LNCaP clone FGC (cell line): ENCODE results near the gene MTMR11.
A peak's percentile ranks its signal among the peaks of the same experiment; 100 is the strongest.
"Not testable (repeated sequence)": the region's sequence is repeated elsewhere in the genome, so short reads cannot be mapped to it uniquely, and the experiment has no call there.

Experiments used
- DNase-seq: peaks from one replicate; pipeline ENCODE4 v3.0.0-alpha.2; 2011; ENCODE audit warnings: low read depth
- H3K4me3 ChIP-seq: 2 replicates; pipeline ENCODE4 v1.5.1; 2011; ENCODE audit warnings: mild to moderate bottlenecking, low read depth, low read length, control low read depth
- TF ChIP-seq, protein P1 (sequence below): IDR thresholded peaks from 2 replicates; pipeline ENCODE4 v1.5.1; 2012; ENCODE audit warnings: mild to moderate bottlenecking; ENCODE audit not compliant: control insufficient read depth, insufficient read depth; ENCODE audit errors: extremely low read depth

MTMR11 gene

DNA sequence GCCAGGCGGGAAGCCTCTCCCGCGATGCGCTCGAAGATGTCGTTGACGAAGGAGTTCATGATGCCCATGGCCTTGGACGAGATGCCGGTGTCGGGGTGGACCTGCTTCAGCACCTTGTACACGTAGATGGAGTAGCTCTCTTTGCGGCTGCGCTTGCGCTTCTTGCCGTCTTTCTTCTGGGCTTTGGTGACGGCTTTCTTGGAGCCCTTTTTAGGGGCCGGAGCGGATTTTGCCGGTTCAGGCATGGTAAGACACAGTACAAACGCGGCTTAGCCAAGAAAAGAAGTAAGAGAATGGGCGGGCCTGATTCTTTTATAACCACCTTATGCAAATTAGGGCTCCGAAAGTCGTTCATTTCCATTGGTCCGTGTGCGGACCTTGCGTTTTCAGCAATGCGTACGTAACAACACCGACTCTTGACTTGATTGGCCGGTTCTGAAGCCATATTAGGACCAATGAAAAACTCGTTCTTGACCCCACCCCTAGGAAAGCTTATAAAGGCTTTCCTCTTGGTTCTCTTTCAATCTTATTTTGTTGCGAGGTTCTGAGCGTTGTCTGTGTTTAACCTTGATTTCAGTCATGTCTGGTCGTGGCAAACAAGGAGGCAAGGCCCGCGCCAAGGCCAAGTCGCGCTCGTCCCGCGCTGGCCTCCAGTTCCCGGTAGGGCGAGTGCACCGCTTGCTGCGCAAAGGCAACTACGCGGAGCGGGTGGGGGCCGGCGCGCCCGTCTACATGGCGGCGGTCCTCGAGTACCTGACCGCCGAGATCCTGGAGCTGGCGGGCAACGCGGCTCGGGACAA, 50.1 kb downstream of the MTMR11 start:
- DNase-seq = peak; percentile 99
- TF ChIP-seq, protein P1, sequence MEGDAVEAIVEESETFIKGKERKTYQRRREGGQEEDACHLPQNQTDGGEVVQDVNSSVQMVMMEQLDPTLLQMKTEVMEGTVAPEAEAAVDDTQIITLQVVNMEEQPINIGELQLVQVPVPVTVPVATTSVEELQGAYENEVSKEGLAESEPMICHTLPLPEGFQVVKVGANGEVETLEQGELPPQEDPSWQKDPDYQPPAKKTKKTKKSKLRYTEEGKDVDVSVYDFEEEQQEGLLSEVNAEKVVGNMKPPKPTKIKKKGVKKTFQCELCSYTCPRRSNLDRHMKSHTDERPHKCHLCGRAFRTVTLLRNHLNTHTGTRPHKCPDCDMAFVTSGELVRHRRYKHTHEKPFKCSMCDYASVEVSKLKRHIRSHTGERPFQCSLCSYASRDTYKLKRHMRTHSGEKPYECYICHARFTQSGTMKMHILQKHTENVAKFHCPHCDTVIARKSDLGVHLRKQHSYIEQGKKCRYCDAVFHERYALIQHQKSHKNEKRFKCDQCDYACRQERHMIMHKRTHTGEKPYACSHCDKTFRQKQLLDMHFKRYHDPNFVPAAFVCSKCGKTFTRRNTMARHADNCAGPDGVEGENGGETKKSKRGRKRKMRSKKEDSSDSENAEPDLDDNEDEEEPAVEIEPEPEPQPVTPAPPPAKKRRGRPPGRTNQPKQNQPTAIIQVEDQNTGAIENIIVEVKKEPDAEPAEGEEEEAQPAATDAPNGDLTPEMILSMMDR = no peak

DNA sequence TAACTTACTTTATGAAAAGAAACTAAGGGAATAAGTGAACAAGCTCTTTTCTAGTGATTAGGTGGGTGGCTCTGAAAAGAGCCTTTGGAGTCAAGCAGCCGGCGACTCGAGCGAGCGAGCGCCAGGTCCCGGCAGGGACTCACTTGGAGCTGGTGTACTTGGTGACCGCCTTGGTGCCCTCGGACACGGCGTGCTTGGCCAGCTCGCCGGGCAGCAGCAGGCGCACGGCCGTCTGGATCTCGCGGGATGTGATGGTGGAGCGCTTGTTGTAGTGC, 50.6 kb downstream of the MTMR11 start:
- DNase-seq = not testable (repeated sequence)

More for the DNA sequence above, 50.1 kb downstream of the MTMR11 start:
- peak overlapping the region; percentile 73 for H3K4me3 ChIP-seq

DNA sequence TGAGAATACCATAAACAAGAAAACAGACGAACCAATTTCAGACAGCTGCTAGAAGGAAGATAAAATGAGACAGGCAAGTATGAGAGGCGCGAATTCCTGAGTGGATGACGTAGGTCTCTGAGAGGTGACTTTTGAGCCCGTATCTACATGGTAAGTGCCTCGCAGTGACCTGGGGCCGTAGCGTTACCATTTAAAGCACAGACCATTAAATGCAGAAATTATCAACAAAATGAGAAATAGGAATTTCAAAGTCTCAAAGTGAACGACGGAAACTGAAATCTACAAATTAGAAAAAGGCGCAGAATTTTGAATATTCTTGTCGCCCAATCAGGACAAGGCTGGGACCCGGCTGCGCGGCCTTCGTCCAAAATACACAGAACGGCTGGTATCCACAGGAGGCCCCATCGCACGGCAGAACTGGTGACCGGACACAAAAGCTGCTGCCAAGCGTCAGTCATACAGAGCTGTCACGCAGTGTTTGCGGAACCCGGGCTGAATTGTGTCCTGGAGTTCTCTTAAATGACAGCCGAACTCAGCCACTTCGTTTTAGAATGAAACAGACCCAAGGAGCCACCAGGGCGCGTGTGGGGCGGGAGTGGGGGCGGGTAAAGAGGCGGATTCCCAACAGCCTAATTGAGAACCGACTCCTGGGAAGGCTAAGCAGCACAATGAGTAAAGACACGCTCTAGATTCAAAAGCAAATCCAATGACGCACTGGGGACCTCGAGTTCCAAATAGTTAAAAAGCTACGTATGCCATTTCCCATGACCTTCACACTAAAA, 51.1 kb downstream of the MTMR11 start:
- peak; percentile 93 for DNase-seq
- peak overlapping the region; percentile 73 for H3K4me3 ChIP-seq
- TF ChIP-seq, protein P1 = no peak

More for the DNA sequence above, 50.6 kb downstream of the MTMR11 start:
- H3K4me3 ChIP-seq = peak overlapping the region; percentile 73

DNA sequence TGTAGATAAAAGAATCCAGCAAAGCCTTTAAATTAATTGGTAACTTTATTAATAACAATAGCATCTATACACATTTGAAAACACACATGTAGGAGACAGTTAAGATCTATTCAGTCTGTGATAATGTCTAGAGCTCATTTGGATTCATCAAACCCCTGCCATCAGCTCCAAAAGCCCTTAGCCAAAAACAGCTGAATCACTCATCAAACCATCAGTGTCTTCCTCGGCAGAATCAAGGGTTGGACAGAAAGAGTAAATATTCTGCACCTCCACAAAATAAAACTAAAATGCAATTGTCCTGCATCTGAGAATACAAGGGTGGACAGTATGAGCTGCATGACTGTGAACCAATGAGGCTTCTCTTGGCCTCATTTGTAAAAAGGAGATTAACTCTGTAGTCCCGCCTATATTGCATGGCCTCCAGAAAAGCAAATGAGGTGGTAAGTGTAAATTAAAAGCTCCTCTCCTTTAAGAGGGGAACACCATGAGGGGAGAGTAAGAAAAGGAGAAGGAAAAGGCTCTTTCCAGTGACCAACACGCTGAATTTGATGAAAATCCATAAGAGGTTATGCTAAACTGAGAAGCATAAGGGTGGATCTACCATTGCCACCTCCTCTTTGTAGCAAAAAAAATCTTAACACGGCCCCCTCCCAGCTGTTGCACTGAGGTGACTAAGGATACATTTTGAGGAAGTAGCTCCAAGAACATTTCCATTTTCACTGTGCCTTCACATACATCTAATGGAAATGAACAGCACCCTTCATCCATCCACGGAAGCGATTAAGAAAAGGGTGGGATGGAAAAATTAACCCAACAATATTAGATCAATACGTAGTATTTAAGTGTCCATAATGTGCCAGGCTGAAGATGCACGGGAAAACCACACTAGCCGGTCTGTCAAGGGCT, 52.0 kb downstream of the MTMR11 start:
- peak overlapping the region; percentile 73 for H3K4me3 ChIP-seq
- no peak for DNase-seq
- TF ChIP-seq, protein P1 = no peak

DNA sequence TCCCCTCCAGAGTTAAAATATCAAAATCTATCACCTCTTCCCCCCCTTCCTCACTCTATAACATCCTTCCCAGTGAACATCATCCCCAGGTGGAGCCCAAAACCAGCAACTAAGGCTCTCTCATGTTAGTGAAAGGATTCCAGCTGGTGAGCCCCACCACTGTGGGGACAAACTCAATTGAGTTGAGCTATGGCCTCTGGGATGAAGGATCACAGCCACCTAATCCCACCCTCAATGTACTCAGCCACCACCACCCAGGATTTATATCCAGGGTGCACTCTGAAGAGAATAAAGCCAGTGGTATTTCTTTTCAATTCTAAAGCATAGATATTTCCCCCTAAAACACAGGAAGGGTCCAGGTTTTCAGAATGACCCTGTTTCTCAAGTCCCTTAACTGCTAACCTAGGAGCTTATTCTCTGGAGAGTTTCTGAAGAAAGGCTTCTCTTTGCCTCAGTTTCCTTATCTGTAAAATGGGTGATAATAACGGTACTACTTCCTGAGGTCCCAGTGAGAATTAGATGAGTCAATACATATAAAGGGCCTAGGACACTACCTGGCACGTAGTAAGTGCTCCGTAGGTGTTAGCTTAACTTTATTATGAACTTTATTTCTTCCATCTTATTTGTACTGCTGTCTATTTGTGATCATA, 53.0 kb downstream of the MTMR11 start:
- no peak for DNase-seq
- TF ChIP-seq, protein P1 = no peak
- H3K4me3 ChIP-seq = no peak overlapping the region

DNA sequence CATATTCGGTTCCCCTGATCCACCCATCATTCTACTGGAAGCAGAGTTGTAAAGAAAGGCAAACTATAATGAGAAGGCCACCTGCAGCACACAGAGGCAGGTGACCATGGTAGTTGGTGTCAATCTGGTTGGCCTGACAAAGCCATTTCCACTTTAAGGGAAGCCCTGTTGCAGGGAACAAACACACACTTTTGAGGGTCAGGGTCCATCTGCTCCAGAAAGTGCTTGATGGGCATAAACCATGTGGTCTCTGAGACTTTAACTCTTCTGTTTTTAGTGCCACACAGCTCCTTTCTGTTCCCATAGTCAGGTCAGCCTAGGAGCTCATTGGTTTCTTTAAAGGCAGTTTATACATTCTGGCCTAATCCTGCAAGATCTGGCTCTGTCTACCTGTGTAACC, 54.8 kb downstream of the MTMR11 start:
- no peak for DNase-seq
- TF ChIP-seq, protein P1 = no peak
- no peak overlapping the region for H3K4me3 ChIP-seq

DNA sequence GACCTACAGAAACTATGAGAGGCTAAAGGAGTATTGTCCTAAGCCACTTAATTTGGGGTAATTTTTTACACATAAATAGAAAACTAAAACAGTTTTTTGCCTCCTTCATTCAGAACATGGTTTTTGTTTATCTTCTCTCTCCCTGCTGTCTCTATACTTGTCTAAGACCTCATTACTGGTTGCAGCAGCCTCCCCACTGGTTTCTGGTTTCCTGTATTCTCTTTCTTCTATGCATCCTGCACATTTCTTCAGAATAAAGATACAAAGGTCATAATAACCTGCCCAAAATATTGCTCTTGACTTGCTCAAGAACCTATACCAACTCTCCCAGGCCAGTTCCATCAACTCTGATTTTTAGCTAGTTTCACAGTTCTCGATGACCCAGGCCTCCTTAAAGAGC, 57.1 kb downstream of the MTMR11 start:
- H3K4me3 ChIP-seq = no peak overlapping the region
- DNase-seq = no peak
- TF ChIP-seq, protein P1 = no peak
